ENCODE measurements around the gene ATN1.
"Not testable (repeated sequence)": the region's sequence is repeated elsewhere in the genome, so short reads cannot be mapped to it uniquely, and the experiment has no call there.

ATN1 gene

GRCh38 chr12:6927379-6928021 lies at the start of gene ATN1:
ATN1 (plus strand) TSS chr12:6927959; CDS start chr12:6934002, 6,043 bp downstream.
- DNase-seq: peak; percentile 59

GRCh38 chr12:6879824-6880223 lies 47.9 kb upstream of the ATN1 start:
- DNase-seq: not testable (repeated sequence)

GRCh38 chr12:6883252-6883651 lies 44.5 kb upstream of the ATN1 start:
- DNase-seq: no peak

- no peak for DNase-seq
Observed at GRCh38 chr12:6883683-6884082, 44.1 kb upstream of the ATN1 start.

GRCh38 chr12:6884539-6884938 lies 43.2 kb upstream of the ATN1 start:
- no peak for DNase-seq

GRCh38 chr12:6886206-6886999 lies 41.4 kb upstream of the ATN1 start:
- DNase-seq: not testable (repeated sequence)

GRCh38 chr12:6887460-6887859 lies 40.3 kb upstream of the ATN1 start:
- no peak for DNase-seq

- peak; percentile 33 for DNase-seq
Observed at GRCh38 chr12:6888360-6888759, 39.4 kb upstream of the ATN1 start.

- not testable (repeated sequence) for DNase-seq
Observed at GRCh38 chr12:6888794-6889193, 39.0 kb upstream of the ATN1 start.

- not testable (repeated sequence) for DNase-seq
Observed at GRCh38 chr12:6889775-6890573, 37.8 kb upstream of the ATN1 start.

- peak; percentile 99 for DNase-seq
Observed at GRCh38 chr12:6890789-6891645, 36.7 kb upstream of the ATN1 start.

- no peak for DNase-seq
Observed at GRCh38 chr12:6891646-6892001, 36.1 kb upstream of the ATN1 start.

- not testable (repeated sequence) for DNase-seq
Observed at GRCh38 chr12:6892683-6893082, 35.1 kb upstream of the ATN1 start.

- no peak for DNase-seq
Observed at GRCh38 chr12:6894321-6894720, 33.4 kb upstream of the ATN1 start.

- no peak for DNase-seq
Observed at GRCh38 chr12:6896846-6897435, 30.8 kb upstream of the ATN1 start.

GRCh38 chr12:6899427-6899826 lies 28.3 kb upstream of the ATN1 start:
- DNase-seq: no peak

GRCh38 chr12:6899837-6900519 lies 27.8 kb upstream of the ATN1 start:
- peak; percentile 70 for DNase-seq

GRCh38 chr12:6902448-6902847 lies 25.3 kb upstream of the ATN1 start:
- no peak for DNase-seq

- DNase-seq: no peak
Observed at GRCh38 chr12:6903722-6904121, 24.0 kb upstream of the ATN1 start.

GRCh38 chr12:6904280-6905276 lies 23.2 kb upstream of the ATN1 start, which contains the start of gene LRRC23:
LRRC23 (plus strand) TSS chr12:6904822; CDS start chr12:6905634, 812 bp downstream.
- peak; percentile 97 for DNase-seq

Measured in RPMI8226 (cell line).